Gastroesophageal sphincter (tissue), 3 donors: ENCODE measurements around the gene ITGA11.

ENCODE experiments used
- POLR2AphosphoS5 ChIP-seq: sonication (generic); formaldehyde crosslinking; IDR thresholded peaks from one replicate; pipeline ENCODE4 v1.6.1; 2017; ENCODE audit warnings: antibody characterized with exemption
- TF ChIP-seq, protein P1 (sequence below), 4 experiments: fragments of 200-600 bp in 2 of 4; fragments of 450-650 bp in 2 of 4; sonication (generic) in 1 of 4; IDR thresholded peaks; one replicate each; pipeline ENCODE4 v1.5.1; 2017 to 2019; ENCODE audit warnings: antibody characterized with exemption in 4 of 4, mild to moderate bottlenecking in 2 of 4, moderate library complexity in 2 of 4

DNA sequence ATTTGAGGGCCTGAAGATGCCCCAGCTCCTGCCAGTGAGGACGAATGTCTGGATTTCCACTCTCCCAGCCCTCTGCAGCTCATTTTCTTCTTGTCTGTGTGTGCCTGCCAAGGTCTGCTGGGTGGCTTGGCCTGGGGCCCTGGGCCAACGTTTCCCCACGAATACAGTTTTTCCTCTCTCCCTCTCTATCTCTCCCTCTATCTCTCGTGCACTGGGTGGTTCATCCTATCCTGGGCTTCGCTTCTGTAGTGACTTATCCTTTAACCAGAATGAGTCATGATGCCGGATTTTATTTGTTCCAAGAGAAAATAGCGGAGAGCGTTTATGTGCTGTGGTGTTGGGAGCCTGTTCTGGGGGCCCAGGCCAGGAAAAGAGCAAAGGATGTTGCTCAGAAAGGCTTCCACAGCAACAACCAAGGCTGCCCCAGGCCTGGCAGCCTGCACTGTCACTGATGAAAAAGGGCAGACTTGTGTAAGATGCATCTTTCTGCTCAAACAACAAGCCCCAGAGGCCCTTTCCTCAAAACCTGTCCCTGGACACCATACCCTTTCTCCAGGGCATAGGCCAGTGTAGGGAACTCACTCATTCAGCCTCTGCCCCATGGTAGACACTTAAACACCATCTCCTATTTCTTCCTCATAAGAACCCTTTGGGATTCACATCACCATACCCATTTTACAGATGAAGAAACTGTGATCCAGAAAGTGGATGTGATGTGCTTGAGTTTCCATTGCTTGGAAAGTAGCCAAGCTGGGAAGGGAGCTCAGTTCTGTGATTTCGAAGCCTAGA, 47.3 kb downstream of the ITGA11 start:
- TF ChIP-seq, protein P1, sequence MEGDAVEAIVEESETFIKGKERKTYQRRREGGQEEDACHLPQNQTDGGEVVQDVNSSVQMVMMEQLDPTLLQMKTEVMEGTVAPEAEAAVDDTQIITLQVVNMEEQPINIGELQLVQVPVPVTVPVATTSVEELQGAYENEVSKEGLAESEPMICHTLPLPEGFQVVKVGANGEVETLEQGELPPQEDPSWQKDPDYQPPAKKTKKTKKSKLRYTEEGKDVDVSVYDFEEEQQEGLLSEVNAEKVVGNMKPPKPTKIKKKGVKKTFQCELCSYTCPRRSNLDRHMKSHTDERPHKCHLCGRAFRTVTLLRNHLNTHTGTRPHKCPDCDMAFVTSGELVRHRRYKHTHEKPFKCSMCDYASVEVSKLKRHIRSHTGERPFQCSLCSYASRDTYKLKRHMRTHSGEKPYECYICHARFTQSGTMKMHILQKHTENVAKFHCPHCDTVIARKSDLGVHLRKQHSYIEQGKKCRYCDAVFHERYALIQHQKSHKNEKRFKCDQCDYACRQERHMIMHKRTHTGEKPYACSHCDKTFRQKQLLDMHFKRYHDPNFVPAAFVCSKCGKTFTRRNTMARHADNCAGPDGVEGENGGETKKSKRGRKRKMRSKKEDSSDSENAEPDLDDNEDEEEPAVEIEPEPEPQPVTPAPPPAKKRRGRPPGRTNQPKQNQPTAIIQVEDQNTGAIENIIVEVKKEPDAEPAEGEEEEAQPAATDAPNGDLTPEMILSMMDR (IDR thresholded peaks at IDR 0.05): no peak
- TF ChIP-seq POLR2AphosphoS5: no peak
